Measurements from ENCODE around the gene STAC2.

Gene STAC2

GRCh38 chr17:39231591-39232551 lies 6.1 kb upstream of the STAC2 start:
- peak; percentile 57 for DNase-seq

GRCh38 chr17:39231091-39231561 lies 5.4 kb upstream of the STAC2 start:
- DNase-seq: peak; percentile 42

GRCh38 chr17:39230361-39230760 lies 4.6 kb upstream of the STAC2 start:
- no peak for DNase-seq

- peak; percentile 45 for DNase-seq
These were observed 3.6 kb upstream of the STAC2 start for GRCh38 chr17:39229274-39229913.

- DNase-seq: no peak
These were observed 1.7 kb upstream of the STAC2 start for GRCh38 chr17:39227364-39227919.

GRCh38 chr17:39225959-39226683 lies 376 bp upstream of the STAC2 start:
- peak; percentile 67 for DNase-seq

- DNase-seq: no peak
These were observed 902 bp downstream of the STAC2 start for GRCh38 chr17:39224778-39225307.

GRCh38 chr17:39223907-39224777 lies 1.6 kb downstream of the STAC2 start:
- DNase-seq: no peak

- no peak for DNase-seq
These were observed 2.6 kb downstream of the STAC2 start for GRCh38 chr17:39222866-39223834.

GRCh38 chr17:39222151-39222550 lies 3.6 kb downstream of the STAC2 start:
- no peak for DNase-seq

GRCh38 chr17:39221572-39221971 lies 4.2 kb downstream of the STAC2 start:
- no peak for DNase-seq

GRCh38 chr17:39219647-39220154 lies 6.0 kb downstream of the STAC2 start:
- DNase-seq: no peak

GRCh38 chr17:39218906-39219305 lies 6.8 kb downstream of the STAC2 start:
- DNase-seq: no peak

- no peak for DNase-seq
These were observed 7.9 kb downstream of the STAC2 start for GRCh38 chr17:39217734-39218369.

- no peak for DNase-seq
These were observed 11.9 kb downstream of the STAC2 start for GRCh38 chr17:39213852-39214251.

GRCh38 chr17:39212841-39213480 lies 12.8 kb downstream of the STAC2 start:
- no peak for DNase-seq

GRCh38 chr17:39212195-39212810 lies 13.4 kb downstream of the STAC2 start:
- DNase-seq: no peak

GRCh38 chr17:39210093-39210434 lies 15.7 kb downstream of the STAC2 start:
- no peak for DNase-seq

Data from fibroblast of skin of right quadriceps (primary cell).